Left renal pelvis (tissue), 4 donors: ENCODE data around the gene CHMP6. TPM values are rescaled to one million over a fixed set of nuclear protein-coding genes. Genes with fewer than 3 reads are reported as not detected.

Experiments
- DNase-seq, 4 donors: peaks; one replicate each; pipeline ENCODE4 v3.0.0-alpha.2; 2013; ENCODE audit warnings: low read depth in 4 of 4, low spot score in 3 of 4
- polyA plus RNA-seq, 4 donors: library from polyadenylated mRNA; unstranded; fragments of 120-200 nt; gene quantifications; one replicate each; pipeline ENCODE4 v1.2.1, GENCODE V29; 2013; ENCODE audit not compliant: insufficient read length in 4 of 4

CHMP6 gene
- polyA plus RNA-seq, result 10 to 100 TPM; 26.5 to 29.1 (median 27.8) TPM

GRCh38 chr17:80991645-80992076, at the start of gene CHMP6:
TSS of gene CHMP6 (plus strand) at chr17:80991841. CDS start at chr17:80991919, 78 bp downstream.
- DNase-seq, result peak in 3 of 4 donors; percentile 65 to 69 (median 67)

DNA sequence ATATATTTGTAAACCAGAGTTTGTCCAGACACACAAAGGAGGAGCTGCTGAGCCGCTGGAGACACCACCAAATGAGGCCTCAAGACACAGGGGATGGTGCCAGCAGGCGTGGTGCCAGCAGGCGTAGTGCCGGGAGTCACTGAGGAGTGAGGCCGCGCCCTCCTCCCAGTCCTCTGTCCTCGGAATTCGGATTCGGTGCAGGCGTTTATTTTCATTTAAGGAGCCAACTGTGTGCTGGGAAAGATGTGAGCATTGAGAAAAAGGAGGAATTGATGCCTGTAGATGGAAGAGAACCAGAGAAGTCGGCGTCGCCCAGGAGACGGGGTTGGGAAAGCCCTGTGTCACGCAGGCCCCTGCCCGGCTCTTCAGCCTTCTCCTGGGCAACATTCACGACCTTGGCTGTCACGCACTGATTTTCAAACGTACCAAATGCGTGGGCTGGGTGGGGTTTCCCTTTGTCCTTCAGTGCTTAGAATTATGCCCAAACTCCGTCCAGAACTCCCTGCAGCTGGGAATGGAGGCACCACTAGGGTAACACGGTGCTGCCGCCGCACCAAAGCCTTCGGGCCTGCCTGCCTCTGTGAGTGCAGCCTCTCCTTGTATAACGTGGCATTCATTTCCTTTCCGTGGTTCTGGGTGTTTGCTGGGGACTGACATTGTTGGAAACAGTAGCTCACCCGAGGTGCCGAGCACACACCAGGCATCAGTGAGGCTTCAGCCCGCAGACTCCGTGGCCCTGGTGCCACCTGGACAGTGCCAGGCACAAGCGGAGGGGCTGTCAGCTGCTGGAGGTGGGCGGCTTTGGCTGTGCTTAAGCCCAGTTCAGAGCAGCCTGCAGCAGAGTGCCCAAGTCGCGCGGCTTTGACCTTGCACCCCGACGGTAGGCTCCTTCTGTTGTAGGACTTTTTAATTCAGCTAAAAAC, 49.0 kb upstream of the CHMP6 start:
- DNase-seq, result no peak

DNA sequence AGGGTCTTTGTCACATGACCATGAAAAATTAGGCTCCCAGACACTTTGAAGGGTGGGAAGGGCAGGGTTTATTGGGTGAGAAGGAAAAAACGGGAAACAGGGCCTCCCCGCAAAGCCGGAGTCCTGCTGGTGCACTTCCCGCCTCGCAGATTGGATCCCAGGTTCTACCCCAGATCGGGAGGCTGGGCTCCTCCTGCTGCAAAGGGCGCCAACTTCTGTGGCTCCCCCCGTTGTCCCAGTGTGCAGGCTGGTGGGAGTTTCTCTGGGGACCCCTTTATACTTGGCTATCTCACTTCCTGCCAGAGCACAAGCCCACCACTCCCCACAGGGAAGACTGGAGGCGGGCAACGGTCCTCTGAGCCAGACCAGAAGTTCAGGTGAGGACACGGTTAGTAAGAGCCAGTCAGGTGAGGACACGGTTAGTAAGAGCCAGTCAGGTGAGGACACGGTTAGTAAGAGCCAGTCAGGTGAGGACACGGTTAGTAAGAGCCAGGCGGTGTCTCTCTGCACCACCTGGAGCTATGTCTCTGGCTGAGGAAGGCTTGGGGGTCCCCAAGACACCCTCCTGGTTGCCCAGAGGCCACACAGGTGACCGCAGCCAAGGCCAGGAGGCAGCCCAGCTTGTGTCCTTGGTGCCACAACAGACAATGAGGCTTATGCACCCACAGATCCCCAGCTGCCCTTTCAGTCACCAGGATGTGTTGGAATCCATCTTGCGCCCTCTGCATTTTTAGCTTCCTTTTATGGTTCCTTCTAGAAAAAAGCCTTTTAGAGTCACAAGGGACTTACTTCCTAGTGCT, 48.1 kb upstream of the CHMP6 start:
- DNase-seq, result no peak

DNA sequence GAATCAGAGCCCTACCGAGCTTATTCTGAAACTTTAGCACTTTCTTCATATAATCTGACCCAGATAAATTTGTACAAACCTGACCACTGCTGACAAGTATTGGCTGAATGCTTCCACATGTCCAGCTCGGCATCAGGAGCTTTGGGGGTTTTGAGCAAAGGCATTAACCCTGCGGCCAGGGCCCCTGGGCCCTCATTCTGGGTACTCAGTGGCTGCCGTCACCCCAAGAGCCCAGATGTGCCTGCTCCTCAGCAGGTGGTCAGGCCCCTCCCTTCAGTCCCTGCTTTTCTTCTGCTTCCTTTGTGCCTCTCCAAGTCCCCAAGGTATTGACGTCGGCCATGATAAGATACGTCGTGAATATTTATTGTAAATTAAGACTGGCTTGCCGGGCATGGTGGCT, 47.3 kb upstream of the CHMP6 start:
- no peak for DNase-seq

DNA sequence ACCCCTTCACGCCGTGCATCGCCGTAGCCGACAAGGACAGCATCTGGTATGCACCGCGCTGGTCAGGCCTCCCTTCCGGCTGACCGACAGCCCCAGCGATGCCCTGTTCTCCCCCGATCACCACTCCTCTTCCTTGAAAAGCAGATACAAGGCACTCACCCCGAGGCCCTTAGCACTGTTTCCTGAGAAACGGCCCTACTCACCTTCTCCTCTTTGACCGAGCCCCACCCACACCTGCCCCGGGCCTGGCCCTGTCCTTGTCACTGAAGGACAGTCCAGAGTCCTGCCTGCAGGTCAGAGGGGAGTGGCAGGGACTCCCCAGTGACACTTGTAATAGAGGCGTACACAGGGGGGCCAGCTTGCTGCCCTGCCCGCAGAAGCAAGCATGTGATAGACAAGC, 45.9 kb upstream of the CHMP6 start:
- no peak for DNase-seq

DNA sequence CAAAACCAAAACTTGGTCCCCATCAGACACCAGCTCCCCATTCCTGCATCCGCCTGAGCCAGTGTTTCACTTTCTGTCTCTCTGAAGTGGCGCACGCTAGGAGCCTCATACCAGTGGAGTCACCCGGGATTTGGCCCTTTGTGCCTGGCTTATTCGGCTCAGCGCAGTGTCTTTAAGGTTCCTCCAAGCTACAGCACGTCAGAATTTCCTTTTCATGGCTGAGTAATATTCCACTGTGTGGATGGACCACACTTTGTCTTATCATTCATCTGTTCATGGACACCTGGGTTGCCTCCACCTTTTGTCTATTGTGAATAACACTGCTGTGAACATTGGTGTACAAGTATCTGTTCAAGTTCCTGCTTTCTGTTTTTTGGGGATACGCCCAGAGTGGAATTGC, 45.2 kb upstream of the CHMP6 start:
- DNase-seq, result no peak

DNA sequence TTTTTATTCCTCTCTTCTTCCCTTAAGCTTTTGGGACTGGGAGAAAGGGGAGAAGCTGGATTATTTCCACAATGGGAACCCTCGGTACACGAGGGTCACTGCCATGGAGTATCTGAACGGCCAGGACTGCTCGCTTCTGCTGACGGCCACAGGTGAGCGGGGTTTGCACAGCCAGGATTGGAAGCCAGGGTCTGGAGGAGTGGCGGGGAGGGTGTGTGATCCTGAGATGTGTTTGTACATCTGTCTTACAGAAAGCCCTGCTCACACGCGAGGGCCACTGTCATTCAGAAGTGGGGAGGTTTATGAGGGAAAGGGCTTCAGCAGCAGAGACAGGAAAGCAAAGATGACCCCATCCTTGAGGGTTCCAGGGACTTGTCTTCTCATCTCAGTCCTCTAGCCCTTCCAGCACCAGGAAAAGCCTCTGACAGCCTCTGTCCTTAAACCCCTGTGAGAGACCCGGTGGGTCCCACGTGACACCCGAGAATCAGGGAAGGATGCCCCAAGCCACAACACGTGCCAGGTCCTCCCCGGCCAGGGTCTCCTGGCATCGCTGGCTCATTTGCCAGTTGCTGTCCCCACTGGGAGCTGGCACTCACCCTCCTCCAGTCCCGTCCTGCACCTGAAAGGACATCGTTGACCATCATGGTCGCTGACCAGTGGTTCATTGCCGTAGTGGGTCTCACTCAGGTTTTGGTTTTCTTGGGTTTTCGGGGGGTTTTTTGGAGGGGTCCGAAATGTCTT, 44.3 kb upstream of the CHMP6 start:
- DNase-seq, result no peak

GRCh38 chr17:80948019-80948975, 43.3 kb upstream of the CHMP6 start:
- no peak for DNase-seq

- DNase-seq, result no peak
These were observed 42.6 kb upstream of the CHMP6 start for GRCh38 chr17:80948976-80949450.

- DNase-seq, result no peak
These were observed 41.9 kb upstream of the CHMP6 start for GRCh38 chr17:80949451-80950421.

- DNase-seq, result no peak
These were observed 41.0 kb upstream of the CHMP6 start for GRCh38 chr17:80950466-80951120.

DNA sequence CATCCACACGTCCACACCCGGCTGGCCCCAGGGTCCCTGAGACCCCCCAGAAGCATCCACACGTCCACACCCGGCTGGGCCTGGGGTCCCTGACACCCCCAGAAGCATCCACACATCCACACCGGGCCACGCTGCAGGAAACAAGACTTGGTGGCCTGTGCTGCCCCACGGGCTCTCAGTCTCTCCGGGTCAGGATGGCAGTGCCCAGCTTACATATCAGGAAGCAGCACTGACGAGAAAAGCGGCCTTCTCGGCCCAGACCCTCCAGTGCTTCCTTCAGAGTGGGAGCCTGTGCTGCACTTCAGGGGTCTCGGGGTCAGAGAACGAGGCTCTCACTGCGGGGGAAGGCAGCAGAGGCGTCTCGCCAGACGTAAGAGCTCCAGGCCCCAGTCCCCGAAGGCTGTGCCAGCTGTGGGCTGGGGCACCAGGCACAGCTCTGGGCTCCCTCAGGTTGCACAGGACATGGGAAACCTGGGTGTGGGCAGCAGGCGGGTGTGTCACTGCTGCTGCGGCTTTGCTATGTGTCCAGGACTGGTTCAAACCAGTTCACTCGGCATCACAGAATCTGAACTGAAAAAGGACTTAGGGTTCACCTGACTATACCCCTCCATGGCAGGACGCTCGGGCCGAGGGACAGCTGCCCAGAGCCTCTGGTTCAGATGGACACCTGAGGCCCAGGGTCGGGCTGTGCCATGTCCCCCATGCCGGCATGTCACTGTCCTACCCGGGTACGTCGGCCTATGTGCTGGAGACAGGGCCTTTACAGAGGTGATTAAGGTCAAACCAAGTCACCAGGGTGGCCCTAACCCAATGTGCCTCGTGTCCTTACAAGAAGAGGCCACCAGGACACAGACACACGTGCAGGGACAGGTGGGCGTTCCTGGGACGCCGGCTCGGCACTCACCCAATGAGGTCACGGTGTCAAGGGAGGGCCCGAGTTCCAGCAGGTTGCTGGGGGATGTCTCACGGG, 40.2 kb upstream of the CHMP6 start:
- DNase-seq, result no peak

GRCh38 chr17:80952291-80952690, 39.4 kb upstream of the CHMP6 start:
- no peak for DNase-seq

- no peak for DNase-seq
These were observed 37.9 kb upstream of the CHMP6 start for GRCh38 chr17:80953471-80954315.

DNA sequence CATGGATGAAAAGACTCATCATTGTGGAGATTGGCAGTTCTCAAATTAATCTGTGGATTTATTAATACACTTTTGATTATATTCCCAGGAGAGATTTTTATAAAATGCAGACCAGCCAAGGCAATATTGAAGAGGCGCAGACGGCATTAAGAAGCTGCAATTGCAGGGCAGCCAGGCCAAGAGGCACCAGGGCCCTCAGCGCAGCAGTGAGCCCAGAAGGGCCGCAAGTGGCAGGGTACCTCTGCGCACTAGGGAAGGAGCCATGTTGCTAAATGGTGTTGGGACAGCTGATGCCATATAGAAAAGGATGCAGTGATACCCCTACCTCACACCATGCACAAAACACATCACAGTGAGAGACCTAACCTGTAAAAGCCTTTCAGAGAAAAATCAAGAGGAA, 36.6 kb upstream of the CHMP6 start:
- DNase-seq, result no peak
